WERI-Rb-1 (cell line): Measurements from ENCODE around the gene DUSP19.
A peak's percentile ranks its signal among the peaks of the same experiment; 100 is the strongest.

Source experiments
- DNase-seq: peaks from one replicate; pipeline ENCODE4 v3.0.0-alpha.2; 2020
- H3K27ac ChIP-seq: fragments of 250-450 bp; sonication (Bioruptor Pico); 2 replicates; pipeline ENCODE4 v1.5.1; 2020; ENCODE audit warnings: mild to moderate bottlenecking, moderate library complexity
- H3K27me3 ChIP-seq: fragments of 250-450 bp; sonication (Bioruptor Pico); 2 replicates; pipeline ENCODE4 v1.5.1; 2021; ENCODE audit warnings: mild to moderate bottlenecking, low read depth, moderate library complexity; ENCODE audit not compliant: insufficient read depth, severe bottlenecking
- H3K36me3 ChIP-seq: fragments of 250-450 bp; sonication (Bioruptor Pico); 2 replicates; pipeline ENCODE4 v1.5.1; 2020; ENCODE audit warnings: mild to moderate bottlenecking, moderate library complexity
- H3K4me3 ChIP-seq: 2 replicates; pipeline ENCODE4 v1.5.1; 2011; ENCODE audit warnings: low read depth, mild to moderate bottlenecking, control low read depth, low read length
- H3K9me3 ChIP-seq: fragments of 250-450 bp; sonication (Bioruptor Pico); 2 replicates; pipeline ENCODE4 v1.5.1; 2021; ENCODE audit warnings: mild to moderate bottlenecking, moderate library complexity; ENCODE audit not compliant: severe bottlenecking
- CTCF ChIP-seq: IDR thresholded peaks from 2 replicates; pipeline ENCODE4 v1.5.1; 2011; ENCODE audit warnings: low read depth, mild to moderate bottlenecking, control low read depth, inconsistent platforms, low read length

Gene DUSP19

GRCh38 chr2:183078464-183079138 is at the start of gene DUSP19:
Gene DUSP19, plus strand, starts transcription at chr2:183078747. Its CDS starts 187 bp downstream, at chr2:183078934.
- DNase-seq = peak; percentile 93
- Histone ChIP-seq H3K9me3 (no peaks in the 10 kb centered on the region), H3K4me3 (peak within 1 kb of the TSS; percentile 97), H3K36me3 (no peaks in the 10 kb centered on the region), H3K27ac (peak within 1 kb of the TSS; percentile 65), H3K27me3 (no peaks in the 10 kb centered on the region)
- no peak for TF ChIP-seq CTCF

- TF ChIP-seq CTCF = no peak
- no peaks in the 10 kb centered on the region for H3K27me3 ChIP-seq
- no peak overlapping the region for H3K4me3 ChIP-seq
- DNase-seq = no peak
- no peaks in the 10 kb centered on the region for H3K9me3 ChIP-seq
- no peaks in the 10 kb centered on the region; the same call in 1 of the 2 replicates for H3K36me3 ChIP-seq
- H3K27ac ChIP-seq = no peak overlapping the region
These were observed 49.3 kb upstream of the DUSP19 start for GRCh38 chr2:183029219-183029618.

- no peak for TF ChIP-seq CTCF
- Histone ChIP-seq H3K27ac (no peak overlapping the region), H3K4me3 (no peak overlapping the region), H3K36me3 (no peaks in the 10 kb centered on the region; the same call in 1 of the 2 replicates), H3K27me3 (no peaks in the 10 kb centered on the region), H3K9me3 (no peaks in the 10 kb centered on the region)
- no peak for DNase-seq
These were observed 46.4 kb upstream of the DUSP19 start for GRCh38 chr2:183031911-183032794.

GRCh38 chr2:183033951-183034350 is 44.6 kb upstream of the DUSP19 start:
- Histone ChIP-seq H3K4me3 (no peak overlapping the region), H3K27me3 (no peaks in the 10 kb centered on the region), H3K36me3 (peaks cover 5% of the 10 kb centered on the region), H3K27ac (no peak overlapping the region), H3K9me3 (peaks cover 3% of the 10 kb centered on the region)
- TF ChIP-seq CTCF = no peak
- no peak for DNase-seq

GRCh38 chr2:183034806-183035205 is 43.7 kb upstream of the DUSP19 start:
- peaks cover 3% of the 10 kb centered on the region for H3K9me3 ChIP-seq
- no peak overlapping the region for H3K4me3 ChIP-seq
- DNase-seq = no peak
- no peaks in the 10 kb centered on the region for H3K27me3 ChIP-seq
- peaks cover 5% of the 10 kb centered on the region for H3K36me3 ChIP-seq
- no peak for TF ChIP-seq CTCF
- H3K27ac ChIP-seq = no peak overlapping the region
